ENCODE results near the gene RAD18.

- TF ChIP-seq POLR2A (IDR thresholded peaks at IDR 0.05) (no peak), CTCF (IDR thresholded peaks at IDR 0.05) (no peak)
Measured at GRCh38 chr3:9012521-9012920, 49.2 kb upstream of the RAD18 start.

Data from ovary (tissue), 3 donors.